Measurements from ENCODE around the gene TUBG2. TPM values are rescaled to one million over a fixed set of nuclear protein-coding genes. Genes with fewer than 3 reads are reported as not detected.

Gene TUBG2
- total RNA-seq, 1 donor from 2014 or later: 18.7 TPM

- Mint-ChIP-seq H3K27ac (ENCODE audit: unreplicated experiment) (no peak overlapping the region), H3K36me3 (ENCODE audit: low read depth) (peaks cover 10% of the 10 kb centered on the region), H3K4me1 (no peaks in the 10 kb centered on the region), H3K9me3 (no peaks in the 10 kb centered on the region), H3K4me3 (no peak overlapping the region), H3K27me3 (ENCODE audit: low read depth) (no peaks in the 10 kb centered on the region)
- no peak for TF ChIP-seq CTCF (conservative IDR thresholded peaks at IDR 0.05)
- no peak for DNase-seq (ENCODE audit: low read depth, low spot score)
Measured at GRCh38 chr17:42706732-42707131, 47.6 kb downstream of the TUBG2 start.

- Mint-ChIP-seq H3K27me3 (ENCODE audit: low read depth) (no peaks in the 10 kb centered on the region), H3K4me1 (no peaks in the 10 kb centered on the region), H3K4me3 (no peak overlapping the region), H3K9me3 (no peaks in the 10 kb centered on the region), H3K27ac (ENCODE audit: unreplicated experiment) (no peak overlapping the region), H3K36me3 (ENCODE audit: low read depth) (peaks cover 6% of the 10 kb centered on the region)
- no peak for TF ChIP-seq CTCF (conservative IDR thresholded peaks at IDR 0.05)
- DNase-seq (ENCODE audit: low read depth, low spot score): no peak
Measured at GRCh38 chr17:42708588-42708987, 49.5 kb downstream of the TUBG2 start.

- no peak for TF ChIP-seq CTCF (conservative IDR thresholded peaks at IDR 0.05)
- no peaks in the 10 kb centered on the region for H3K9me3 Mint-ChIP-seq
- no peak overlapping the region for H3K4me3 Mint-ChIP-seq
- no peak overlapping the region for H3K27ac Mint-ChIP-seq (ENCODE audit: unreplicated experiment)
- DNase-seq (ENCODE audit: low read depth, low spot score): no peak
- no peaks in the 10 kb centered on the region for H3K4me1 Mint-ChIP-seq
- peaks cover 2% of the 10 kb centered on the region for H3K36me3 Mint-ChIP-seq (ENCODE audit: low read depth)
- no peaks in the 10 kb centered on the region for H3K27me3 Mint-ChIP-seq (ENCODE audit: low read depth)
Measured at GRCh38 chr17:42709561-42709960, 50.5 kb downstream of the TUBG2 start.

Small RNAs within 50 kb of the gene (microRNA-seq; reads per million reads assigned to microRNA genes)
- not detected for gene MIR6780A

Other genes with a start within 250 kb of the TUBG2 start
- gene CAVIN1, start 236.0 kb upstream of the TUBG2 start, total RNA-seq: 0.09 and 0.14 TPM in 2 replicates
- 59.4 and 64.7 TPM in 2 replicates for gene ATP6V0A1, start 200.4 kb upstream of the TUBG2 start, total RNA-seq
- gene NAGLU, start 123.0 kb upstream of the TUBG2 start, total RNA-seq: 20.5 and 21.2 TPM in 2 replicates
- gene HSD17B1, start 106.4 kb upstream of the TUBG2 start, total RNA-seq: 1.2 and 1.9 TPM in 2 replicates
- gene COASY, start 97.1 kb upstream of the TUBG2 start, total RNA-seq: 58.3 and 59.6 TPM in 2 replicates
- gene MLX, start 92.2 kb upstream of the TUBG2 start, total RNA-seq: 38.6 and 41.1 TPM in 2 replicates
- gene PSMC3IP, start 81.6 kb upstream of the TUBG2 start, total RNA-seq: 44.6 and 47.8 TPM in 2 replicates
- gene RETREG3, start 49.9 kb upstream of the TUBG2 start, total RNA-seq: 44.2 and 48.7 TPM in 2 replicates
- gene TUBG1, start 49.6 kb upstream of the TUBG2 start, total RNA-seq: 101 and 102 TPM in 2 replicates
- gene PLEKHH3, start 17.7 kb downstream of the TUBG2 start, total RNA-seq: 16.4 and 20.8 TPM in 2 replicates
- gene CCR10, start 22.6 kb downstream of the TUBG2 start, total RNA-seq: 0.68 TPM in 2 replicates
- gene CNTNAP1, start 23.2 kb downstream of the TUBG2 start, total RNA-seq: 17.0 and 19.4 TPM in 2 replicates
- gene EZH1, start 85.8 kb downstream of the TUBG2 start, total RNA-seq: 28.9 and 30.4 TPM in 2 replicates
- 6.5 and 7.9 TPM in 2 replicates for gene RAMP2, start 101.9 kb downstream of the TUBG2 start, total RNA-seq
- 83.7 and 88.7 TPM in 2 replicates for gene VPS25, start 114.2 kb downstream of the TUBG2 start, total RNA-seq
- 0.58 and 0.73 TPM in 2 replicates for gene WNK4, start 121.3 kb downstream of the TUBG2 start, total RNA-seq
- 85.3 and 92.7 TPM in 2 replicates for gene COA3, start 139.4 kb downstream of the TUBG2 start, total RNA-seq
- not detected in 2 replicates for gene CNTD1, start 139.6 kb downstream of the TUBG2 start, total RNA-seq
- 48.7 and 49.5 TPM in 2 replicates for gene BECN1, start 165.0 kb downstream of the TUBG2 start, total RNA-seq
- gene PSME3, start 174.1 kb downstream of the TUBG2 start, total RNA-seq: 172 and 175 TPM in 2 replicates
- 3.0 and 3.2 TPM in 2 replicates for gene AOC2, start 185.3 kb downstream of the TUBG2 start, total RNA-seq
- 0.91 and 1.1 TPM in 2 replicates for gene AOC3, start 191.9 kb downstream of the TUBG2 start, total RNA-seq
- gene G6PC1, start 241.5 kb downstream of the TUBG2 start, total RNA-seq: not detected in 2 replicates